Osteoblast (primary cell): ENCODE measurements around the gene HSD17B14. TPM values are rescaled to one million over a fixed set of nuclear protein-coding genes. Genes with fewer than 3 reads are reported as not detected.
"Not testable (repeated sequence)": the region's sequence is repeated elsewhere in the genome, so short reads cannot be mapped to it uniquely, and the experiment has no call there.

ENCODE experiments used
- DNase-seq: peaks from one replicate; pipeline ENCODE4 v3.0.0; 2011; ENCODE audit warnings: low spot score, mixed read lengths; ENCODE audit not compliant: insufficient read length; ENCODE audit errors: missing footprints
- H2AFZ ChIP-seq: 2 replicates; pipeline ENCODE4 v1.6.0; 2011; ENCODE audit warnings: mild to moderate bottlenecking, low read length
- H3K27ac ChIP-seq: 2 replicates; pipeline ENCODE4 v1.5.1; 2011; ENCODE audit warnings: mild to moderate bottlenecking, low read depth, low read length, moderate library complexity
- H3K27me3 ChIP-seq: 2 replicates; pipeline ENCODE4 v1.6.0; 2012; ENCODE audit warnings: mild to moderate bottlenecking, control low read depth, inconsistent platforms, low read length, moderate library complexity; ENCODE audit not compliant: insufficient read depth
- H3K36me3 ChIP-seq: 2 replicates; pipeline ENCODE4 v1.5.1; 2011; ENCODE audit warnings: mild to moderate bottlenecking, low read length, control low read depth, moderate library complexity; ENCODE audit not compliant: insufficient read depth
- H3K4me1 ChIP-seq: 2 replicates; pipeline ENCODE4 v1.5.1; 2011; ENCODE audit warnings: mild to moderate bottlenecking, low read length, control low read depth, moderate library complexity; ENCODE audit not compliant: insufficient read depth
- H3K4me2 ChIP-seq: 2 replicates; pipeline ENCODE4 v1.6.0; 2011; ENCODE audit warnings: mild to moderate bottlenecking, low read length; ENCODE audit not compliant: insufficient read depth
- H3K4me3 ChIP-seq: fragments of 200-600 bp; sonication (generic); 3 replicates; pipeline ENCODE4 v1.5.1; 2012; ENCODE audit warnings: mild to moderate bottlenecking, low read length, inconsistent platforms; ENCODE audit not compliant: insufficient read depth
- H3K79me2 ChIP-seq: 2 replicates; pipeline ENCODE4 v1.6.0; 2012; ENCODE audit warnings: mild to moderate bottlenecking, low read length, control low read depth, inconsistent platforms; ENCODE audit not compliant: insufficient read depth
- H3K9me3 ChIP-seq: 2 replicates; pipeline ENCODE4 v1.5.1; 2011; ENCODE audit warnings: low read depth, low read length, control low read depth
- H4K20me1 ChIP-seq: 2 replicates; pipeline ENCODE4 v1.6.0; 2012; ENCODE audit warnings: mild to moderate bottlenecking, low read length, control low read depth; ENCODE audit not compliant: insufficient read depth
- CTCF ChIP-seq: IDR thresholded peaks from 2 replicates; pipeline ENCODE4 v1.5.1; 2011; ENCODE audit warnings: mild to moderate bottlenecking, low read depth, low read length, moderate library complexity; ENCODE audit errors: extremely low read depth
- total RNA-seq: library from RNA; depleted of rRNA; stranded (reverse); fragments of >200 nt; gene quantifications from 2 replicates; pipeline ENCODE4 v1.2.3, GENCODE V29; 2012

Gene HSD17B14
- total RNA-seq, 1 donor = 1.8 TPM

- peak within 1 kb of the TSS; percentile 69 for H2AFZ ChIP-seq
- peaks cover 39% of the 10 kb centered on the region for H4K20me1 ChIP-seq
These were observed 36.0 kb upstream of the HSD17B14 start, which contains the start of gene PPP1R15A for GRCh38 chr19:48872182-48872883. Gene PPP1R15A (plus strand): TSS chr19:48872421. CDS start chr19:48873234, 813 bp downstream.

GRCh38 chr19:48871471-48872181 is 35.3 kb upstream of the HSD17B14 start:
- peak overlapping the region; percentile 90 for H3K4me3 ChIP-seq
- H3K27ac ChIP-seq = peak overlapping the region; percentile 99
- peaks cover 51% of the 10 kb centered on the region for H3K79me2 ChIP-seq

More at GRCh38 chr19:48872182-48872883, 36.0 kb upstream of the HSD17B14 start, which contains the start of gene PPP1R15A:
- no peaks in the 10 kb centered on the region for H3K9me3 ChIP-seq
- TF ChIP-seq CTCF = no peak
- peak; percentile 98 for DNase-seq
- H3K79me2 ChIP-seq = peaks cover 45% of the 10 kb centered on the region
- H3K36me3 ChIP-seq = peaks cover 37% of the 10 kb centered on the region
- no peaks in the 10 kb centered on the region for H3K27me3 ChIP-seq
- H3K4me3 ChIP-seq = peak within 1 kb of the TSS; percentile 90
- H3K4me2 ChIP-seq = peak within 1 kb of the TSS; percentile 100
- peak within 1 kb of the TSS; percentile 99 for H3K27ac ChIP-seq
- H3K4me1 ChIP-seq = peaks cover 35% of the 10 kb centered on the region

GRCh38 chr19:48870048-48870447 is 33.8 kb upstream of the HSD17B14 start:
- H3K79me2 ChIP-seq = peaks cover 45% of the 10 kb centered on the region
- TF ChIP-seq CTCF = no peak
- no peak for DNase-seq

More at GRCh38 chr19:48871471-48872181, 35.3 kb upstream of the HSD17B14 start:
- H3K4me2 ChIP-seq = peak overlapping the region; percentile 79
- DNase-seq, H3K9me3 ChIP-seq, H3K27me3 ChIP-seq: not testable (repeated sequence)
- peak overlapping the region; percentile 69 for H2AFZ ChIP-seq
- peaks cover 37% of the 10 kb centered on the region for H4K20me1 ChIP-seq
- peaks cover 41% of the 10 kb centered on the region for H3K4me1 ChIP-seq
- peaks cover 31% of the 10 kb centered on the region for H3K36me3 ChIP-seq

GRCh38 chr19:48868114-48868886 is 32.0 kb upstream of the HSD17B14 start, which contains the start of gene PLEKHA4:
Gene PLEKHA4 (minus strand): TSS chr19:48868617. CDS start chr19:48867620, 997 bp downstream.
- H3K79me2 ChIP-seq = peaks cover 30% of the 10 kb centered on the region
- H3K27ac ChIP-seq = peak within 1 kb of the TSS; percentile 51
- H3K36me3 ChIP-seq = peaks cover 19% of the 10 kb centered on the region
- H4K20me1 ChIP-seq = peaks cover 11% of the 10 kb centered on the region
- H3K4me3 ChIP-seq = peak within 1 kb of the TSS; percentile 74
- no peaks in the 10 kb centered on the region for H3K9me3 ChIP-seq
- peak within 1 kb of the TSS; percentile 81 for H2AFZ ChIP-seq
- peaks cover 20% of the 10 kb centered on the region for H3K4me1 ChIP-seq
- peak; percentile 94 for DNase-seq
- H3K27me3 ChIP-seq = no peaks in the 10 kb centered on the region
- peak within 1 kb of the TSS; percentile 88 for H3K4me2 ChIP-seq
- TF ChIP-seq CTCF = no peak

More at GRCh38 chr19:48870048-48870447, 33.8 kb upstream of the HSD17B14 start:
- Histone ChIP-seq H3K27me3 (no peaks in the 10 kb centered on the region), H3K36me3 (peaks cover 22% of the 10 kb centered on the region), H3K4me2 (no peak overlapping the region), H3K4me1 (peaks cover 35% of the 10 kb centered on the region), H2AFZ (no peak overlapping the region), H3K4me3 (no peak overlapping the region), H3K9me3 (no peaks in the 10 kb centered on the region), H4K20me1 (peaks cover 26% of the 10 kb centered on the region), H3K27ac (no peak overlapping the region)
